ENCODE measurements around the gene MTPN. TPM values are rescaled to one million over a fixed set of nuclear protein-coding genes. Genes with fewer than 3 reads are reported as not detected.

The MTPN gene
- total RNA-seq, 1 donor from 2014 or later, result 170 TPM

- no peaks in the 10 kb centered on the region for H3K27me3 ChIP-seq
- Mint-ChIP-seq H3K4me3 (no peak overlapping the region), H3K27ac (no peak overlapping the region), H3K4me1 (no peaks in the 10 kb centered on the region), H3K27me3 (ENCODE audit: insufficient read depth, low read depth) (no peaks in the 10 kb centered on the region), H3K9me3 (no peaks in the 10 kb centered on the region), H3K36me3 (no peaks in the 10 kb centered on the region)
- no peak overlapping the region for H3K9ac ChIP-seq
- no peak overlapping the region for H3K27ac ChIP-seq
- H2AFZ ChIP-seq (replicated peaks), result no peak overlapping the region
- no peaks in the 10 kb centered on the region for H3K79me2 ChIP-seq (ENCODE audit: low read depth)
- H3K4me1 ChIP-seq, result no peaks in the 10 kb centered on the region
- no peaks in the 10 kb centered on the region for H4K20me1 ChIP-seq (ENCODE audit: low read depth)
- H3K9me3 ChIP-seq (ENCODE audit: low read depth), result no peaks in the 10 kb centered on the region
- no peak for DNase-seq (ENCODE audit: low spot score)
- H3F3A ChIP-seq (ENCODE audit: low read depth), result no peaks in the 10 kb centered on the region
- TF ChIP-seq EZH2 (IDR thresholded peaks at IDR 0.05), result no peak
- TF ChIP-seq EZH2phosphoT487 (IDR thresholded peaks at IDR 0.05), result no peak
- no peak for TF ChIP-seq CTCF (IDR thresholded peaks at IDR 0.05)
- no peak overlapping the region for H3K4me2 ChIP-seq
- no peak overlapping the region for H3K4me3 ChIP-seq
- H3K36me3 ChIP-seq, result no peaks in the 10 kb centered on the region
Observed at GRCh38 chr7:136000288-136000913, 23.2 kb upstream of the MTPN start.

DNA sequence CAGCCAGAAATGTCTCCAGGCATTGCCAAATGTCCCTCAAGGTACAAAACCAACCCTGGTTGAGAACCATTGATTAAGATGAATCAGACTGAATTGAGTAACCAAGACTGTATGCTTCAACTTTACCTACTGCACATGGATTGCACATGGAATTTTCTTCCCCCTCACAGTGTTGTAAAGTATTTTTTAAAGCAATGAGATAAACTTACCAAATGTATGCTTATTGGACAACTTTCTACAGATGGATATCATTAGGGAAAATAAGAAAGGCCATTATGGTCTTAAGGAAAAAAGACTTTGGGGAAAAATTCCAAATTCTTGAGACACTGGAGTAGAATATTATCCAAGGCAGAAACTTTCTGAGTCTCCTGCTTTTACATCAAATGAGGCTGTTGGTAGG lies 20.9 kb upstream of the MTPN start:
- Histone ChIP-seq H3K4me2 (no peak overlapping the region), H3K4me1 (no peaks in the 10 kb centered on the region), H3K9ac (no peak overlapping the region), H3F3A (ENCODE audit: low read depth) (no peaks in the 10 kb centered on the region), H3K36me3 (no peaks in the 10 kb centered on the region), H3K79me2 (ENCODE audit: low read depth) (no peaks in the 10 kb centered on the region), H3K27me3 (no peaks in the 10 kb centered on the region), H2AFZ (replicated peaks) (no peak overlapping the region), H3K27ac (no peak overlapping the region), H4K20me1 (ENCODE audit: low read depth) (no peaks in the 10 kb centered on the region), H3K9me3 (ENCODE audit: low read depth) (no peaks in the 10 kb centered on the region), H3K4me3 (no peak overlapping the region)
- Mint-ChIP-seq H3K4me1 (no peaks in the 10 kb centered on the region), H3K36me3 (no peaks in the 10 kb centered on the region), H3K9me3 (no peaks in the 10 kb centered on the region), H3K4me3 (no peak overlapping the region), H3K27me3 (ENCODE audit: insufficient read depth, low read depth) (peaks cover 2% of the 10 kb centered on the region), H3K27ac (no peak overlapping the region)
- DNase-seq (ENCODE audit: low spot score), result no peak
- TF ChIP-seq EZH2phosphoT487 (IDR thresholded peaks at IDR 0.05), result no peak
- no peak for TF ChIP-seq EZH2 (IDR thresholded peaks at IDR 0.05)

GRCh38 chr7:135995748-135996147 lies 18.6 kb upstream of the MTPN start:
- DNase-seq (ENCODE audit: low spot score), result no peak
- no peaks in the 10 kb centered on the region for H3K9me3 ChIP-seq (ENCODE audit: low read depth)
- H3F3A ChIP-seq (ENCODE audit: low read depth), result no peaks in the 10 kb centered on the region
- Mint-ChIP-seq H3K4me3 (no peak overlapping the region), H3K4me1 (no peaks in the 10 kb centered on the region), H3K36me3 (no peaks in the 10 kb centered on the region), H3K27ac (no peak overlapping the region), H3K9me3 (no peaks in the 10 kb centered on the region), H3K27me3 (ENCODE audit: insufficient read depth, low read depth) (peaks cover 2% of the 10 kb centered on the region)
- no peak overlapping the region for H2AFZ ChIP-seq (replicated peaks)
- TF ChIP-seq CTCF (IDR thresholded peaks at IDR 0.05), result no peak
- TF ChIP-seq EZH2 (IDR thresholded peaks at IDR 0.05), result no peak
- no peak for TF ChIP-seq EZH2phosphoT487 (IDR thresholded peaks at IDR 0.05)
- H3K27me3 ChIP-seq, result no peaks in the 10 kb centered on the region
- no peak overlapping the region for H3K9ac ChIP-seq
- H3K4me3 ChIP-seq, result no peak overlapping the region
- H3K79me2 ChIP-seq (ENCODE audit: low read depth), result no peaks in the 10 kb centered on the region
- no peaks in the 10 kb centered on the region for H3K36me3 ChIP-seq
- no peaks in the 10 kb centered on the region for H3K4me1 ChIP-seq
- no peak overlapping the region for H3K27ac ChIP-seq
- H3K4me2 ChIP-seq, result no peak overlapping the region
- no peaks in the 10 kb centered on the region for H4K20me1 ChIP-seq (ENCODE audit: low read depth)

DNA sequence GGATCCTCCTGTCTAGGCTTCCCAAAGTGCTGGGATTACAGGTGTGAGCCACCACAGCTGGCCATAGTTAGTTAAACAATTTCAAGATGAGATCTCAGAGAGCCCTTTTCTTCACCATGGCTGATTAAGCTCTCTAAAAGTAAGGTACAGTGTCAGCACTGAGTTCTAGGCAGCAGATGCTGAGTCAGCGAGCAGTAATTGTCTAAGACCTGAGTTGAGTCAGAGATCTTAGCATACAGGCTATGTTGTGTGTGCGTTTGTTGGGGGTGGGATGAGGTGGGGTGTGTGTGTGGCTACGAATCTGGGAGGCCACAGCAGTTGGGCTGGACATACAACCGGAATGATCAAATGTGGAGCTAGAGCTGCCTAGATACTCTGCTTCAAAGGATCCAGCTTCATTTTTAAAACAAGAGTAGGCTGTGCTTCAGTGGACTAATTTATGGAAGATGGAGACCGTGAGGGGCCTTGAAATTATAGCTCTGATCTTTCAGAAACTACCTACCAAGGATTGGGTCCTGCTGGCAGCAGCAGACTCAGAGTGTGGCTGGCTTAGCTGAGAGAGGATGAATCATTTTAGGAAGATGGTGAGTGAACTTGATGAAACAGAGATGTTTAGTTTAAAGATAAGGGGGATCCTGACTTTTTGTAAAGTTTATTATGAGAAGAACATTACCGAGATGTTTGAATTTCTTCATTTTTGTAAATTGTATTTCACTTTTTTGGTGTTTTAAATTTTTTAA lies 17.5 kb upstream of the MTPN start:
- no peaks in the 10 kb centered on the region for H4K20me1 ChIP-seq (ENCODE audit: low read depth)
- H3K36me3 Mint-ChIP-seq, result no peaks in the 10 kb centered on the region
- H3K4me2 ChIP-seq, result no peak overlapping the region
- H3K4me1 Mint-ChIP-seq, result no peaks in the 10 kb centered on the region
- H3K9me3 Mint-ChIP-seq, result no peaks in the 10 kb centered on the region
- no peak for TF ChIP-seq EZH2phosphoT487 (IDR thresholded peaks at IDR 0.05)
- TF ChIP-seq CTCF (IDR thresholded peaks at IDR 0.05), result no peak
- TF ChIP-seq EZH2 (IDR thresholded peaks at IDR 0.05), result no peak
- no peaks in the 10 kb centered on the region for H3K79me2 ChIP-seq (ENCODE audit: low read depth)
- no peak overlapping the region for H3K9ac ChIP-seq
- no peaks in the 10 kb centered on the region for H3K4me1 ChIP-seq
- H3K4me3 Mint-ChIP-seq, result no peak overlapping the region
- H3K27me3 ChIP-seq, result no peaks in the 10 kb centered on the region
- H3K27ac Mint-ChIP-seq, result no peak overlapping the region
- H3K27me3 Mint-ChIP-seq (ENCODE audit: insufficient read depth, low read depth), result peaks cover 3% of the 10 kb centered on the region
- no peaks in the 10 kb centered on the region for H3K36me3 ChIP-seq
- no peak for DNase-seq (ENCODE audit: low spot score)
- H3K27ac ChIP-seq, result no peak overlapping the region
- no peaks in the 10 kb centered on the region for H3F3A ChIP-seq (ENCODE audit: low read depth)
- no peak overlapping the region for H2AFZ ChIP-seq (replicated peaks)
- no peak overlapping the region for H3K4me3 ChIP-seq
- no peaks in the 10 kb centered on the region for H3K9me3 ChIP-seq (ENCODE audit: low read depth)

Data from neural progenitor cell (in vitro differentiated cells).